A673 (cell line): ENCODE measurements around the gene ANKRD66. TPM values are rescaled to one million over a fixed set of nuclear protein-coding genes. Genes with fewer than 3 reads are reported as not detected.

Experiments used
- BruUV-seq: library from RNA; stranded (reverse); fragments of 400-500 nt; replicated peaks from 2 replicates; lab custom pipeline; 2021; lab: Mats Ljungman, UMichigan
- CTCF ChIA-PET: fragments of 300-600 bp; sonication (Branson Sonifier 250); formaldehyde crosslinking; loops from one replicate; lab custom pipeline; 2022; ENCODE audit warnings: antibody characterized with exemption; lab: Charles Lee
- POLR2A ChIA-PET: fragments of 300-600 bp; sonication (Branson Sonifier 250); formaldehyde crosslinking; loops from one replicate; lab custom pipeline; 2022; ENCODE audit warnings: antibody characterized with exemption; ENCODE audit not compliant: low non-redundant PET; lab: Charles Lee
- DNase-seq: peaks from one replicate; pipeline ENCODE4 v3.0.0-alpha.2; 2015; ENCODE audit warnings: low spot score
- H3K27ac ChIP-seq: fragments of 200-600 bp; sonication (generic); 2 replicates; pipeline ENCODE4 v1.5.1; 2016; ENCODE audit warnings: mixed run types, low read depth, mild to moderate bottlenecking, mixed read lengths, antibody characterized with exemption, low read length; ENCODE audit not compliant: poor library complexity, severe bottlenecking
- H3K27me3 ChIP-seq: fragments of 200-600 bp; sonication (generic); replicated peaks from 2 replicates; pipeline ENCODE4 v1.6.1; 2017; ENCODE audit warnings: mixed run types, low read depth, mild to moderate bottlenecking, mixed read lengths, antibody characterized with exemption, low read length; ENCODE audit not compliant: insufficient read depth, poor library complexity
- H3K36me3 ChIP-seq: fragments of 200-600 bp; sonication (generic); 2 replicates; pipeline ENCODE4 v1.6.1; 2016; ENCODE audit warnings: mixed run types, mild to moderate bottlenecking, mixed read lengths, antibody characterized with exemption, low read length; ENCODE audit not compliant: insufficient read depth, poor library complexity, severe bottlenecking
- H3K4me1 ChIP-seq: fragments of 200-600 bp; sonication (generic); 2 replicates; pipeline ENCODE4 v1.6.1; 2017; ENCODE audit warnings: mixed run types, mild to moderate bottlenecking, mixed read lengths, antibody characterized with exemption, low read length; ENCODE audit not compliant: insufficient read depth, poor library complexity, severe bottlenecking
- H3K4me3 ChIP-seq: fragments of 200-600 bp; sonication (generic); 2 replicates; pipeline ENCODE4 v1.5.1; 2016; ENCODE audit warnings: low read depth, mixed run types, mild to moderate bottlenecking, mixed read lengths, low read length; ENCODE audit not compliant: poor library complexity, severe bottlenecking
- H3K9me3 ChIP-seq: fragments of 200-600 bp; sonication (generic); 2 replicates; pipeline ENCODE4 v1.6.1; 2016; ENCODE audit warnings: mixed run types, low read depth, mild to moderate bottlenecking, mixed read lengths, antibody characterized with exemption, low read length; ENCODE audit not compliant: poor library complexity, severe bottlenecking
- CTCF ChIP-seq: fragments of 300-800, 200-600 bp; sonication (generic); conservative IDR thresholded peaks from 2 replicates; pipeline ENCODE4 v1.5.1; 2017; ENCODE audit warnings: low read depth, mild to moderate bottlenecking, antibody characterized with exemption, low read length, moderate library complexity, mixed read lengths
- EZH2 ChIP-seq: fragments of 200-600 bp; sonication (generic); IDR thresholded peaks from 2 replicates; pipeline ENCODE4 v1.6.1; 2017; ENCODE audit warnings: borderline replicate concordance, low read depth, mild to moderate bottlenecking, mixed read lengths, antibody characterized with exemption, low read length; ENCODE audit not compliant: poor library complexity, severe bottlenecking
- intact Hi-C: fragments of 100-400 bp; cut with micrococcal nuclease; formaldehyde crosslinking; loops from one replicate; pipeline ENCODE4 v1.10.0; 2022; ENCODE audit not compliant: unreplicated experiment
- total RNA-seq: library from RNA; stranded (reverse); gene quantifications from 2 replicates; pipeline ENCODE4 v1.2.3, GENCODE V29; 2021

ANKRD66 gene
- total RNA-seq, 1 experiment from 2014 or later: not detected

DNA sequence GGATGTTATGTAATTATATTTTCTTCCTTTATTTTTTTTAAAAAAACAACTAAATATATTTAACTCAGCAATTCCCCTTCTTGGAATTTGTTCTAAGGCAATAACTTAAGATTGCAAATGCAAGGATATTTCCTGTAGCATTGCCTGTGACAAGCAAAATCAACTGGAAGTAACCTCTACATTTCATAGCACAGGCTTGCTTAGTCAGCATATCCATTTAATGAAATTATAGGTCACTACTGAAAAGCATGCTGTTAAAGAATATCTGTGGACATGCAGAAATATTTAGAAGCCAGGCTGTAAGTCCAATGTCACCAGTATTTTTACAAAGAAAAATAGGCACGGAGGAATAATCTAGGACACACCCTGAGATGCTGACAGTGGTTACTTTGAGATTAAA, 37.8 kb downstream of the ANKRD66 start:
- CTCF ChIA-PET: no interaction called here
- POLR2A ChIA-PET: no interaction called here

DNA sequence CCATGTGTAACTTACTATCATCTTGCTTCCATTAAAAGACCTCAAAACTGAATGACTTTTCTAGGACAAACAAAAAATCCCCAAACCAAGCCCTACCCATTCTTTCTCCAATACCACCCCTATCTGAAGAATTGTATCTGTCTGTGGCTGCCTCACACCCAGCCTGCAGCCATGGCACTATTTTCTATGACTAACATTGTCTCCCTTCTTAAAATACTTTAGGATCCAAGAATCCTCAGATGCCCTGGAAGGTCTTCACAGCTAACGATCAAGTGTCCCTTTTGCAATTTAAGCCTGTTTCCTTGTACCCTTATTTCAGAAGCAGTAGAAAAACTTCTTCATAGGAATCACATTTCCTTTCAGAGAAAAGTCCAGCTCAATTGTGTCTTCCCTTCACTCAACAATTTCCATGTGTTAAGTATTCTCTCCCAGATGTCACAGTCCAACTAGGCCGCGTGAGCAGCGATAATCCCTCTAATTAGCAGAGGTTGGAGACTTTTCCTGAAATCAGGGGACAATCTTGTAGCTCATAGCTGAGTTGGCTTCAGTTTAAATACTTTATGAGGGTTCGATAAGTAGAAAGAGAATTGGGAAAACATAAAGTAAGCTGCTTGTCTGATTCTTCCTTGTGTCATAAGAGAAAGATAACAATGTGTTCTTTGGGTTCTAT, 41.3 kb downstream of the ANKRD66 start:
- intact Hi-C loops: no loop called here
- Histone ChIP-seq H3K27me3 (no peaks in the 10 kb centered on the region), H3K4me1 (no peaks in the 10 kb centered on the region), H3K9me3 (no peaks in the 10 kb centered on the region), H3K4me3 (no peak overlapping the region), H3K36me3 (no peaks in the 10 kb centered on the region), H3K27ac (no peak overlapping the region)
- POLR2A ChIA-PET: no interaction called here
- TF ChIP-seq EZH2 (no peak), CTCF (no peak)
- CTCF ChIA-PET: no interaction called here
- DNase-seq: no peak
- no TSS peak for BruUV-seq

More for the DNA sequence above, 37.8 kb downstream of the ANKRD66 start:
- TF ChIP-seq CTCF: no peak
- TF ChIP-seq EZH2: no peak
- Histone ChIP-seq H3K4me3 (no peak overlapping the region), H3K36me3 (no peaks in the 10 kb centered on the region), H3K4me1 (no peaks in the 10 kb centered on the region), H3K27me3 (no peaks in the 10 kb centered on the region), H3K27ac (no peak overlapping the region), H3K9me3 (no peaks in the 10 kb centered on the region)
- BruUV-seq: no TSS peak
- intact Hi-C loops: loop anchor here (5.0 kb wide), 2 partner anchors 82 to 367 kb away; no protein-coding TSS in a partner anchor
- DNase-seq: no peak

DNA sequence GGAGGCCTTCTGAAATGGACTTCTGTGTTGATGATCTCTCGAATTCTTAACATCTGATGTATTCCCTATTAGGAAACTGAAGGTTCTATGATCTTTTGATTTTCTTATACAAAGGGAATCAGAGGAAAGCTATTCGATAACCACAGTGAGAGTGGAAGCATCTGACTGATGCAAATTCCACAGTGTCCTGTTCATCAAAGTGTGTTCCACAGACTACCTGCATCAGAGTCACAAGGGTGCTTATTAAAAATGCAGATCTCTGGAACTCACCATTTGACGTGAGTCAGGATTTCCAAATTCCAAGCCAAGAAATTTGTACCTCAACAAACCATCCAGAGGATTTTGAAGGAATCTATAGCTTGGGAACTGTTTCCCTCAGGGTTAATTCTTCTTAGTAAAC, 42.1 kb downstream of the ANKRD66 start:
- ChIA-PET POLR2A (no interaction called here), CTCF (no interaction called here)
- no peak overlapping the region for H3K27ac ChIP-seq
- no peak for TF ChIP-seq CTCF
- TF ChIP-seq EZH2: no peak
- no peak overlapping the region for H3K4me3 ChIP-seq
- intact Hi-C loops: no loop called here
- peaks cover 3% of the 10 kb centered on the region for H3K27me3 ChIP-seq
- no peaks in the 10 kb centered on the region for H3K9me3 ChIP-seq
- H3K4me1 ChIP-seq: no peaks in the 10 kb centered on the region
- DNase-seq: no peak
- BruUV-seq: no TSS peak
- no peaks in the 10 kb centered on the region for H3K36me3 ChIP-seq
